ENCODE measurements around the gene TMEM256.
A peak's percentile ranks its signal among the peaks of the same experiment; 100 is the strongest.

The TMEM256 gene

DNA sequence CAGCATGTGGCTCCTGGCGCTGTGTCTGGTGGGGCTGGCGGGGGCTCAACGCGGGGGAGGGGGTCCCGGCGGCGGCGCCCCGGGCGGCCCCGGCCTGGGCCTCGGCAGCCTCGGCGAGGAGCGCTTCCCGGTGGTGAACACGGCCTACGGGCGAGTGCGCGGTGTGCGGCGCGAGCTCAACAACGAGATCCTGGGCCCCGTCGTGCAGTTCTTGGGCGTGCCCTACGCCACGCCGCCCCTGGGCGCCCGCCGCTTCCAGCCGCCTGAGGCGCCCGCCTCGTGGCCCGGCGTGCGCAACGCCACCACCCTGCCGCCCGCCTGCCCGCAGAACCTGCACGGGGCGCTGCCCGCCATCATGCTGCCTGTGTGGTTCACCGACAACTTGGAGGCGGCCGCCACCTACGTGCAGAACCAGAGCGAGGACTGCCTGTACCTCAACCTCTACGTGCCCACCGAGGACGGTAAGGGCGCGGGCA is 4.4 kb upstream of the TMEM256 start:
- DNase-seq (ENCODE audit: low read depth in 2 of 2): no peak

DNA sequence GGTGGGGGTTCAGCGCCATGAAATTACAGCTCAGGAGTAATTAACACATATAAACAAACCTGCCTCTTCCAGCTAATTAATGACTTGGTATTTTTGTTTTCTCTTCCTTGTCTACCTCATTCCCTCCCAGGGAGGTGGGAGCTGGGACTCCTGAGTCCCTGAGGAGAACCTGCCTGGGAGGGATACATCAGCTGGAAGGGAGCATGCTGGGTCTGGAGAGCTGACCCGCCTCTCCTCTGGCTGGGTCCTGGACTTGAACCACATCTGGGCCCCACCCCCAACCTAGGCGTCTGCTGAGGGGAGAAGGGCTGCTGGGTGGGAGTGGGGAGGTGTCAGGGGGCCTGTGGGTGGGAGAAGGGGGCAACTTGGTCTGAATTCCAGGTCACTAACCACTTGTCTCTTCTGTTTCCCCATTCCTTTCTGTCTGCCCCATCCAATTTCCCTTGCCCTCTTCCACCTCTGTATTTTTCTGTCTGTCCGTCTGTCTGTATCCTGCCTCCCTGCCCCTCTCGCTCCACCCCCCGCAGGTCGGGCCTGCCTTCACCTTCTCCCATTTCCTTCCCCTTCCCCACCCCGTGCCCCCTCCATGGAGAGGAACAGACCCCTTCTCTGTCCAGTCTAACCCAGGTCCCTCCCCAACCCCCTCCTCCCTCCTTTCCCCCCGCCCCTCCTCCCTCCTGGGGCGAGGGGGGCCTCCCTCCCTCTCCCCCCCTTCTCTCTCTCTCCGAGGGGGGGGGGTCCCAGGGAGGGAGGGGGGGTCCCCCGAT is 3.8 kb upstream of the TMEM256 start, which contains the start of gene NLGN2:
NLGN2 (plus strand) TSS at position 361 of the 767 bp plus-strand sequence. CDS start 411 bp downstream, outside the sequence.
- no peak for DNase-seq (ENCODE audit: low read depth in 2 of 2)

DNA sequence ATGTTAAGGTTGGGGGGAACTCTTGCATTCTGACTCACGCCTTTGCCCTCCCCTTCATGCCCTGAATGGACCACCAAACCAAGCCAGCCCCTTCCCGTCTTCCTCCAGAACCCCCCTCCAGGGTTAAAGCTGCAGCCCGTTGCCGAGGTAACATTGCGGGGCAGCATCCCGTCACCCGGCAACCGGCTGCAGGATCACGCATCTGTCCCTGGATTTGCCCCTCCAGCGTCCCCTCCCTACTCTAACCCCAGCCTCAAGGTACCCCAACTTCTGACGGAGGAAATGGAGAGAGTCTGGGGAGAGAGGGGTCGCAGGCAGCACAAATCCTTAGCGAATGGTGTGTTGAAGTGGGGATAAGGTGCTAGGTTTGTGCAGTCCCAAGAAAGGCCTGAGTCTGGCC is 3.2 kb upstream of the TMEM256 start:
- no peak for DNase-seq (ENCODE audit: low read depth in 2 of 2)

DNA sequence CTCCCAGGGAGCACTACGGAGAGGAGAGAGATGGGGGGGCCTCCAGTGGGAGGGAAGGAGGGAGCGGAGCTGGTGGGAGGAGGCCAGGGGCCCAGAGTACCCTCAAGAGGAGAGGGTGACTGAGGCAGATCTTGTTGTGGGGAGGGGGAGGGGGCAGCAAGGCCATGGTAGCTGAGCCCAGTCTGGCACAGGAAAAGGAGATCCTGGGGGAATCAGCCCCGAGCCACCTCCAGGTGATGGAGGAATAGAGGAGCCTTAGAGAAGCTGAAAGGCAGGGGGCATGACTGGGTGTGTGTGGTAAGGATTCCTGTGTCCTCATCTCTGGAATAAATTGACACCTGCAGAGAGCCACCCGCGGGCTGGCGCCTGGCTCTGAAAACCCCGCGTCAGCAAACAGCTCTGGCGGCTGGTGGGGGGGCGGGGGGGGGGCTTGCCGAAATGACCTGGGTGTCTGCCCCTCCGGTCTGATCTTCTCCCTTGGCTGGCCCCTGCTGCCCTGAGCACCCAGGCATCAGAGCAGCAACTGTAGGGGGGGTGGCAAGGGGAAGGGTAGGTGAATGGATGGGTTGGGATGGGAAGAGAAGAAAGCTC is 2.4 kb upstream of the TMEM256 start:
- no peak for DNase-seq (ENCODE audit: low read depth in 2 of 2)

DNA sequence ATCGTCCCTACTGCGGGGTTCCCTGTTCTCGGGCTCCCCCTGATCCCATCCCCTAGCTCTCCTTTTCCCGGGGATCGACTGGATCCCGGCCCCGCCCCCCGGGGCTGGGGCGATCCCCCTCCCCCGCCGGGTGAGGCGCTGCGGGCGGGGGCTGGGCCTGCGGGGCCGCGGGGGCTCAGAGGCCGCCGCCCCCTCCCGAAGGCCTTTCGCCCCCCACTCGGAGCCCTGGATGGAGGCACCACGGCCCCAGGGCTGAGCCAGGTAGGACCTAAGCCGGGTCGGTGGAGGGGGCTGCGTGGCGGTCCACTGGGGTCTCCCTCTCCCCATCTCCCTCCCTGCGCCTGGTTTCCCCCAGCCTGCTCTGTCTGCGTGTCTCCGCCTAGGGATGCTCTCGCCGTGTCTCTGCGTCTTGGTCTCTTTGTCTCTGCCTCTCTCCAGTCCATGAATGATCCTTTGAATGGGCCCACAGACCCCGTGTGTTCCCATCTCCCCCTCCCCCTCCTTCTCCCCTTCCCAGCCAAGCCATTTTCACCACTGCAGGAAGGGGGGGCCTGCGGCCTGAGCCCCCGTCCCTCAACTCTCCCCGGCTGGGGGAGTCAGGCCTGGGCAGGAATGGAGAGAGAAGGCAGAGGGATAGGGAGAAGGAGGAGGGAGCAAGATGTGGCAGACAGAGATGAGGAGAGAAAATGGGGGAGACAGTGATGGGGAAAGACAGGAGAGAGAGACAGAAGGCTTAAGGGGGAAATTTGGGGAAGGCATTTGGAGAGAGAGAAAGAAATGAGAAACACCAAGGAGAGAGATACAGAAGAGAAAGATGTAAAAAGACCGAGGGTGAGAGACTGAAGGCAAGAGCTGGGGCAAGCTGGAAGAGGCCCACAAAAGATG is 1.7 kb upstream of the TMEM256 start:
- no peak for DNase-seq (ENCODE audit: low read depth in 2 of 2)

DNA sequence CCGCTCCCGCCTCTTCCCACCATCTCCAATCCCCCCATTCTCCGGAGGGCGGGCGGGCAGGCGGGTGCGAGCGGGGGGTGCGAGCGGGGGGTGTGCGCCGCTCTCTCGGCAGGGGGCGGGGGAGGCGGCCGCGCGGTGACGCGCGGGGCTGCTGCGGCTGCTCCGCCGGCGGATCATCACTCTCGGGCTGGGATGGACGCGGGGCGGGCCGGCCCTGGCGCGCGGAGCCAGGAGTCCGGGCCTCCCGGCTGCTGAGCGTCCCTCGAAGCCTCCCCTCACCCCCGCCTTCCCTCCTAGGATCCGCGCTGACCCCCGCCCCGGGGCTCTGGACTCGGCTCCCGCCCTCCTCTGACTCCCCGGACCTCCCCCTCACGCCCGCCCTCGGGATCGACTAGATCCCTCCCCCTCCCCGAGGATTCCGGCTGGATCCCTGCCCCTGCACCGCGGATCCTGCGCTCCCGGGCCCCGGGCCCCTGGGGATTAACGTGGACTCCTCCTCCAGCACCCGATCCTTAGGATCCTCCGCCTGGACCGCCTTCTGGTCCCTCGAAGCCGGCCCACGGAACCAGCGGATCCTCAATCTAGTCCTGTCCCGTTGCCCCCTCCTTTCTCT is 946 bp upstream of the TMEM256 start:
- DNase-seq (ENCODE audit: low read depth in 2 of 2): peak; percentile 38 to 46

DNA sequence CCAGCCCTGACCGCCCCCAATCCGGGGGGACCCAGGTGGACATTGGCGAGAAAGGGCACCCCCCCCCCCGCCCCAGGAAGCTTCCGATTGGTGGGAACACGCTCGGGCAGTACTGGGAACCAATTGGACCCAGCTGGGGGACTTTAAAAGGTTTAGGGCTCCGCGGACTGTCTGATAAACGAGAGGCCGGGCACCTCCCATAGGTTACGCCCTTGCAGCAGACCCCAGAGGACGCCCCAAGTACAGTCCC is 245 bp downstream of the TMEM256 start:
- no peak for DNase-seq (ENCODE audit: low read depth in 2 of 2)

DNA sequence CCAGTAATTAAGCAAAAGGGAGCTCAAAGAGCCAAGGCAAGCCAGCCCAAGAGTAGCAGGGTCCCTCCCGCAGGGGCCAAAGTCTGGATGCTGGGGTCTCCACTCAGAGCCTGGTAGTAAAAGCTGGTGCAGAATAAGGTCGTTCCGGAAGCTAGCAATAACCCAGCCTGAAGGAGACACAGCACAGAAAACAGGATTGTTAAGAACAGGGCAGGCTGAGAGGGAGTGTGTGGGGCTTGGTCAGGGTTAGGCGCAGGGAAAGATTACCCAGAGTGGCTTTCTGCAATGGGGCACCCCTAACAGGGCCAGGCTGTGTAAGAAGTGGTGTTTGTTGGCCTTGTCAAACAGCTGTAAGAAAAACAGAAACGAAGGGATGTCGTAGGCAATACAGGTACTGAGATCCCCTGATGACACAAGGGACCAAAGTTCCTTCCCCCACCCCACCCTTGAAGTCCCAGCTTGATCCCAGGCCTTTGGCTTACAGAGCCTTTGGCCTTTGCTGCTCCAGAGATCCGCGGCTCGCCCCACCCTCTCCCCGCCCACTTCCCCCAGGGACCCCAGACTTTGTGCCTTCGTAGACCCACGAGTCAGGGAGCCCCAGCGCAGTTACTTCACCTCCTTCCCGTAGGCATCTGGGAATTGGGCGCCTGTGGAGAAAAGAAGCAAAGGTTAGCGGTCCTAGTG is 712 bp downstream of the TMEM256 start:
- DNase-seq (ENCODE audit: low read depth in 2 of 2): no peak

DNA sequence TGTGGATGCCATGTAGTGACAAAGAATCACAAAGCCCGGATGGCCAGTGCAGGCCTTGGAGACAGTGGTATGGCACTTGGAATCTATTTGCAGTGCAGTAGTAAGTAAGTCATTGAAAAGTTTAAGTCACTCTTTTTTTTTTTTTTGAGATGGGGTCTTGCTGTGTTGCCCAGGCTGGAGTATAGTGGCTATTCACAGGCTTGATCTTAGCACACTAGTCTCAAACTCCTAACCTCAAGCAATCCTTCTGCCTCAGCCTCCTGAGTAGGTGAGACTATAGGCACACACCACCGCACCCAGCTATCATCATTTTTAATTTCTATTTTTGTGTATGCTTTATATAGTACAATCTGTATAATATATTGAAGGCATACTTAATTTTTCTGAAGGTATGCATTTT is 5.3 kb downstream of the TMEM256 start:
- no peak for DNase-seq (ENCODE audit: low read depth in 2 of 2)

DNA sequence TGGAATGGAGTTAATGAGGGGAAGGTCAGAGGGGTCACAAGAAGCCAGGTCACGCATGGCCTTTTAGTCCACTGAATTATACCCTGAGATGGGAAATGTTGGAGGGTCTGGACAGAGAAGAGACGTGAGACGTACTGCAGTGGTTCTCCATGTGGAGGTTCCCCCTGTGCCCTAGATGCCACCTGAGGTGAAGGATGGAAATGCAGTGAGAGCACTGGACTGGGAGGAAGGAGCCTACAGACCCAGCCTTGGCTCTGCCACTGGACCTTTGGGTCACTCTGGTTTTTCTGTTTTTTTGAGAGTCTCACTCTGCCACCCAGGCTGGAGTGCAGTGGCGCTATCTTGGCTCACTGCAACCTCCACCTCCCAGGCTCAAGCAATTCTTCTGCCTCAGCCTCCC is 7.8 kb downstream of the TMEM256 start:
- DNase-seq (ENCODE audit: low read depth in 2 of 2): no peak

DNA sequence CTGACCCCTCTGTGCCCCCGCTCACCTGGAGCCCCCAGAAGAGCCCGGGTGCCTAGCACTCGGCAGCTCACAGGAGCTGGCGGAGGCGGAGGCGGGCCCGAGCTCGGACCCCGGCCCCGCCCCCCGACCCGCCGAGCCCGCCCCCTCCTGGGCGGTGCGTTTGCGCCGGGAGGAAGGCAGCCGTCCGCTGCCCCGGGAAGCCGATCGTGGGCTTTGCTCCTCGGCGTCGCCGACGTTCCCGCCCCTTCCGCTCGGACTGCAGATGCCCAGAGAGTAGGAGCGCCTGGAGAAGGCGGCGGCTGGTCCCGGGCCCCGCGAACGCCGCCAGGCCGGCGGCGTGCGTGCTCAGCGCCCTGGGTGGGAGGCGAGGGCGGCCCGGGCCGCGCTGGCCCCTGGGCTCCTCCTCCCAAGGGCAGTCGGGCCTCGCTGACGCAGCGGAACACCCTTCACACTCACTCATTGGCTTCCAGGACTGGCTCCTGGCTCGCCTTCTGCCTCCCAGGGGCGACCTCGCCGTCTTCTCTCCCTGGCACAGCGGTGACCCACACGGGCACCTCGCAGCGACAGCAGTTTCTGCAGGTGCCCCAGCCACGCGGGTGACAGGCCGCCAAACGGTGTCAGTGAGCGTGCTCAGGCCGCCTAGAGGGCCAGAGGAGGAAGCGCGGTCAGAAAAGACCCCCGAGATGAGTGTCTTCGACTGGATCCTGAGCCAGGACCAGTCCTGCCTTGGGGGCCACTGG is 9.3 kb downstream of the TMEM256 start, which contains the start of gene PLSCR3:
PLSCR3 (minus strand) TSS at position 74 of the 740 bp plus-strand sequence. CDS start 415 bp downstream, outside the sequence.
- peak; percentile 74 to 81 for DNase-seq (ENCODE audit: low read depth in 2 of 2)

DNA sequence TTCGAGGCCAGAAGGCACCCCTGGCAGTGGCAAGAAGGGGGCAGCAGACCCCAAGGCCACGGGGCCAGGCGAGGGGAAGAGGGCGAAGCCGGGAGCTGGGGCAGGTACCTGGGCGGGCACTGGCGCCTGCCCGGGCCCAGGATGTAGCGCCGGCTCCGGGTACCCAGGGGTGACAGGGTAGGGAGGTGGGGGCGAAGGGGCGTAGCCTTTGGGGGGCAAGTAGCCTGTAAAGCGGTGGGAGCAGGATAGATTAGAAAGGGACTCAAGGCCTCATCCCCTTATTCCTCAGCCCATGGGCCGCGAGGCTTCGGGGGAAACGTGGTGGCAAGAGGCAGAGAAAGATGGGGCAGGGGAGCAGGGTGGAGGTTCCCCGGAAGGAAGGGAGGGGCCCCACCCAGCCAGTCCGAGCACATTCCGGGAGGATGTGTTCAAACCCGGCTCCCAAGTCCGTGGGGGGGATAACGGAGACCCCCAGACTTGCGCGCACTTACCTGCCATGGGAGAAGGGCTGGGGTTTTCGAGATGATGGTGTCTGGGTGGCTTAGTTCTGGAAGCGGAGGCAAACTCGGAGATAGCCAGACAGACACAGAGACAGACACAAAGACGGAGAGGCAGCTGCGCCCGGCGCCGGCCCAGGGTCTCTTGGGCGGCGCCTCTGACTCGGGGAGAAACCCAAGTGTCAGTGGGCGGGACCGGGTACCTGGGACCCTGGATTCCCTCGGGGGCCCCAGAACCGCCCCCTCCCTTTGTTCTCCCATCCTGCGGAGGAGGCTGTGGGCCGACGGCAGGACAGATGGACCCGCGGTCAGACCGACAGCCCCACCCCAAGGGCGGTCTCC is 10.1 kb downstream of the TMEM256 start:
- DNase-seq (ENCODE audit: low read depth in 2 of 2): peak in 1 of 2 donors; percentile 45

DNA sequence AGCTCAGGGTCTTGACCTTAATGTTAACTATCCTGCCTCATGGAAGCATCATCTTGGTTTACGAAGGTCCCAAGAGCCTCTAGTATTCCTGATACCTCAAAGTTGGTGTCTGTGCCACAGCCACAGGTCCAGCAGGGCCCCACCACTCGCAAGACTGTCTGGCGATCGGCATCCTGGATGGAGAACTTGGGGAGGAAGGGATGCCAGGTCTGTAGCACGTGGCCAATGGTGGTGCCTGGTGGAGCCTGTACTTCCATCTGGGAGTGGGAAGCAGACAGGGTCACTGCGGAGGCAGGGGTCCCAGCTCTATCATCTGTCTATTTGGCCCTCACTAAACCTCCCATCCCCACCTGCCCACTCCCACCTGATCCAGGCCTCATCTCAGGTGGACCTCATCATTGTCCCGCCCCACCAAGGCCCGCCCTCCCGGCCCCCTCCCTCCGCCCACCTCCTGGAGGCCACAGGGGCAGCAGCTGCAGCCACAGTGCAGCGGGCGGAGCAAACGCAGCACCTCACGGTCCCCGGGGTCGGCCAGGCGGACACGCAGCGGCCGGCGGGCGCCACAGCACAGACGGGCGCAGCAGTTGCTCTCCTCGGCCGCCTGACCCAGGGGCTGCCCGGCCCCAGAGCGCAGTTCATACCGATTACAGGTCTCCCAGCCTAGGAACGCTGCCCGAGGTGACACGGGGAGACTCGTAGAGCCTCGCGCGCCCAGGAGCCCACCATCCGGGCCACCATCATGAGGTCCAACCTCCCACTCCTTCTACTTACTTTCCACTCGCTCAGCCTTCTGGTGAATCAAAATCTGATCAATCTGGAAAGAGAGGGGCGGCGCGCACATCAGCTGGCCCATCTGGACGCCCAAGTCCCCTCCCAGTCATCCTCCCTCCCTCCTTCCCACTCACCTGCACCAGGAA is 10.9 kb downstream of the TMEM256 start:
- no peak for DNase-seq (ENCODE audit: low read depth in 2 of 2)

DNA sequence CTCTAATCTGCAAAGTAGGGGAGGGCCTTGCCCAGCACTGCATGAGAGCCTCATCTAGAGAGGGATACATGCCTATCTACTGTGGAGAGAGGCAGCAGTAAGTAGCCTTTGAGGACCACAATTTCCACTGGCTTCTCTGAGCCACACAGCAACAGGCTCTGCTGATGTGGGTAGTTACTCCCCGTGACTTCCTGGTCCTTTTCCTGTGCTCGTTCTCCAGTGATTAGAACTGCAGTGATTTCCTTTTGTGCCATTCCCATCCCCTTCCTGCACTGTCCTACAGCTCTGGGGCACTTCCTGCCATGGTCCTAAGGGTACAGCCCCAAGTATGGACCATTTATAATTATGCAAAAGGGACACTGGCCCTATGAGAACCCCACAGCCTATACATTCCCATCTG is 12.6 kb downstream of the TMEM256 start:
- DNase-seq (ENCODE audit: low read depth in 2 of 2): no peak

DNA sequence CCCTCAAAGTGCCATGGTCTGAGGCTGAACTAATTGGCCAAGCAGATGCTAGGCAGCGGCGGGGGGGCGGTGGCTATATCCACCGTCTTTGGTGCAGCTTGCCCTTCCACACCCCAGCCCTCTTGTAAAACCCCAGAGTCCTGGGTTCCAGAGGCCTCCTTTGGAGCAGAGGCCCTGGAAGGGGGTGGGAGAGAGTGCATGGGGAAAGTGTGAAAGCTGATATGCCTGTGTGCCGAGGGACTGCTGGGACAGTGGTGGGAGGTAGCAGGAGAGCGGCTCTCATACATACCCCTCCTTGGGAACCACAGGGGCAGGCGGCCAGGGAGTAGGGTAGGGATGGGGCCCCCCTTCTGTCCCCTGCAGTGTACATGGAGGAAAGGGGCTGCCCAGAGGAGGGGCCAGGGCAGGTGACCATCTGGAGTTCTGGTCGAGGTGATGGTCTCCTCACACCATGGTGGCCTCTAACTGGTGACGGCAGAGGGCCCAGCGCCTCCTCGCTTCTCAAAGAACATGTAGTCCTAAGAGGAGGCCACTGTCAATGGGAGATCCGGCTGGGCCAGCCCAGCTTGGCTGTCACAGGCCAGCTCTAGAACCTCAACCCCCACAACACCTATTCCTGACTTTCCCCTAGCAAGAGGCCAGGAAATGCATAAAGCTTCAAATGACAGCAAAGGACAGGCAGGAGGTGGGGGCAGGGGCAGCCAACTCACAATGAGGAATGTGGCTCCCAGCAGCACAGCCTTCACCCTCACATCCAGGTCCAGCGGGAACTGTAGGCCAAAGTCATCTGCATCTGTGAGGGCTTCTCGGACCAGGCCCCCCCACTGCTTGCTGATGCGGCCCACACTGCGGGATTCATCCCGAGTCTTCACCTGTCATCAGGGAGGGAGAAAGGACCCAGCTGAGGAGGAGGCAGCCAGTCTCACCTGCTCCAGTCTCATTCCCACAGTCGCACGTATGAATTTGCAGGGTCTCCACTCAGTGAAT is 13.7 kb downstream of the TMEM256 start:
- DNase-seq (ENCODE audit: low read depth in 2 of 2): no peak

DNA sequence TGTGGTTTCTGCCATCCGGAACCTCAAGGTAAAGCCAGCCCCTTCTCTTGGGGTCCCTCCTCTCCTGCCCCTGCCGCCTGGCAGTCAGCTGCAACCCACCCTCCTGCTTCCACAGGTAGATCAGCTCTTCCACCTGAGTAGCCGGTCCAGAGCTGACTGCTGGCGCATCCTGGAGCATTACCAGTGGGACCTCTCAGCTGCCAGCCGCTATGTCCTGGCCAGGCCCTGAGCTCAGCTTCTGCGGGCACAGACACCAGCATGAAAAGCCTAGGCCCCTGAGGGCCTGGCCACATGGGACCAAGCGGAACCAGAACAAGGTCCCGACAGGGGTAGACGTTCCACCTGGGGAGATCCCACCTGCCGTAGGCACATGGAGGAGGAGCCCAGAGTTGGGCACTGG is 15.0 kb downstream of the TMEM256 start:
- DNase-seq (ENCODE audit: low read depth in 2 of 2): no peak

DNA sequence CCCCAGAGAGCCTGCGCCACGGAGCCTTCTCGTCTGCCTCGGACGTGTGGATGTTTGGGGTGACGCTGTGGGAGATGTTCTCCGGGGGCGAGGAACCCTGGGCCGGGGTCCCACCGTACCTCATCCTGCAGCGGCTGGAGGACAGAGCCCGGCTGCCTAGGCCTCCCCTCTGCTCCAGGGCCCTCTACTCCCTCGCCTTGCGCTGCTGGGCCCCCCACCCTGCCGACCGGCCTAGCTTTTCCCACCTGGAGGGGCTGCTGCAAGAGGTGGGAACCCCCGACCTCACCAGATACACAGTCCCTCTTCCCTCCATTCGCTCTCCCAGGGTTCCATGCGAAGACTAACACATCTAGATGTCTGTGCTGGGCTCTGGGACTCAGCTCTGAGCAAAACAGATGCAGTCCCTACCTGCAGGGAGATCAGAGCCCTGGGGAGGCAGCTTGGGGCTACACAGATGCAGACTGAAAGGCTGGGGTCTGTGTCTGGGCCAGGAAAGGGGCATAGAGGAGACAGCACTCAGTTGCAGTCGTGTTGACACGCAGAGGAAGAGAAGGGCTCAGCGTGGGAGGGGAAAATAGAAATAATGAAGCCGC is 19.3 kb downstream of the TMEM256 start:
- no peak for DNase-seq (ENCODE audit: low read depth in 2 of 2)
